EL (cell line): ENCODE results near the gene MIA.
A peak's percentile ranks its signal among the peaks of the same experiment; 100 is the strongest.
"Not testable (repeated sequence)": the region's sequence is repeated elsewhere in the genome, so short reads cannot be mapped to it uniquely, and the experiment has no call there.

Source experiments
- DNase-seq: peaks from one replicate; pipeline ENCODE4 v3.0.0-alpha.2; 2016

Gene MIA

DNA sequence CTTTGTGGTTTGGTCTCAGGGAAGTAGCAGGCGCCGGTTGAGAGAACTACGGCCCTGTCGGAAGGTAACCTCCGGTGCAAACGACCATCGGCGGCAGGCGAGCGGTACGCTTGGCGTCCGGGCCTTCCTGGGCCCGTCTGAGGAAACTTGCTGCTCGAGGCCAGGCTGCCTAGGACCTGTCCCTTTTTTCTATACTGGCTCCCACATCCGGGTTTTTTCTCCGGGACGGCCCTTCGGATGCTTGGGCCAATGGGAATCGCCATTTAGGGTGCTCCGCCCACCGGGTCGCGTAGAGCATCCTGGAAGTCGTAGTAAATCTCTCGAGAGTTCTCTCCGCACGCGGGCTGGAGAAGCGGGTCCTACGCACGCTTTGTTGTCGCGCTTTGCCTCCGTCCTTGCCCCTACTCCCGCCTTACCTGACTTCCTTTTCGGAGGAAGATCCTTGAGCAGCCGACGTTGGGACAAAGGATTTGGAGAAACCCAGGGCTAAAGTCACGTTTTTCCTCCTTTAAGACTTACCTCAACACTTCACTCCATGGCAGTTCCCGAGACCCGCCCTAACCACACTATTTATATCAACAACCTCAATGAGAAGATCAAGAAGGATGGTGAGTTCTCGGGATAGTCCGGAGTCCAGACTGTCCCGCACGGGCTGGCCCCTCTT, 24.3 kb upstream of the MIA start, which contains the start of gene SNRPA:
TSS of gene SNRPA (plus strand) at position 330 of the 664 bp plus-strand sequence. CDS start at position 536, 206 bp downstream.
- DNase-seq = peak; percentile 98

DNA sequence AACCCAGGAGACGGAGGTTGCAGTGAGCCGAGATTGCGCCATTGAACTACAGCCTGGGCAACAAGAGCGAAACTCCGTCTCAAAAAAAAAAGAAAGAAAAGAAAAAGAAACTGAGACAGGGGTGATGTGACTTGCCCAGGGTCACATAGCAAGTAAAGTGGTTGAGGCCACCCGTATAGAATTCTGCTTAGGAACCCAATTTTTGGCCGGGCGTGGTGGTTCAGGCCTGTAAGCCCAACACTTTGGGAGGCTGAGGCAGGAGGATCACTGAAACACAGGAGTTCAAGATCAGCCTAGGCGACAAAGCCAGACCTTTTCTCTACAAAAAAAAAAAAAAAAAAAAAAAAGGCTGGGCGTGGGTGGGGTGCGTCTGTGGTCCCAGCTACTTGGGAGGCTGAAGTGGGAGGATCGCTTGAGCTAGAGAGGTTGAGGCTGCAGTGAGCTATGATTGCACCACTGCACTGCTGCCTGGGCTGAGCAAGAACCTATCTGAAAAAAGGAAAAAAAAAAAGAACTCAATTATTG, 23.0 kb upstream of the MIA start:
- no peak for DNase-seq

DNA sequence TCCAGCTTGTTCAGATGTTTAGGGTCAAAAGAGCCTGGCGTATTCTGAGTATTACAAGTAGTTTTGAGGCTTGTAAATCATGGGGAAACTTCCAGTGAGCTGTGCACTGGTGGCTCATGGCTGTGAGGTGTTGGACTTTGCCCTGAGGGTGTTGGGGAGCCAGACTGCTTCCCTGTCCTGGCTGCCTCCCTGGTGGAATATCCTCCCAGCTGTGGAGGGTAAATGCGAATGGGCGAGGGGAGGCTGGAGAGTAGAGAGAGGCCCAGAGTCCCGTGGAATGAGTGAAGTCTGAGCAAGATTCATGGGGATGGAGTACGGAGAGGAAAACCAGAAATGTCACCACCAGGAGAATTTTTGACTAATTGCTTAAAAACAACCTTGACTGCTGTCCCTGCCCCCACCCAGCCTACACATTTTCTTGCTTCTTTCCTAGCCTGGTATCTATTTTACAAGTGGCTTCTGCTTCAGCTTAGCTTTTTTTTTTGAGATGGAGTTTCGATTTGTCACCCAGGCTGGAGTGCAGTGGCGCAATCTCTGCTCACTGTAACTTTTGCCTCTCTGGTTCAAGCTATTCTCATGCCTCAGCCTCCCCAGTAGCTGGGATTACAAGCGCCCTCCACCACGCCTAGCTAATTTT, 20.6 kb upstream of the MIA start:
- DNase-seq = peak; percentile 40

DNA sequence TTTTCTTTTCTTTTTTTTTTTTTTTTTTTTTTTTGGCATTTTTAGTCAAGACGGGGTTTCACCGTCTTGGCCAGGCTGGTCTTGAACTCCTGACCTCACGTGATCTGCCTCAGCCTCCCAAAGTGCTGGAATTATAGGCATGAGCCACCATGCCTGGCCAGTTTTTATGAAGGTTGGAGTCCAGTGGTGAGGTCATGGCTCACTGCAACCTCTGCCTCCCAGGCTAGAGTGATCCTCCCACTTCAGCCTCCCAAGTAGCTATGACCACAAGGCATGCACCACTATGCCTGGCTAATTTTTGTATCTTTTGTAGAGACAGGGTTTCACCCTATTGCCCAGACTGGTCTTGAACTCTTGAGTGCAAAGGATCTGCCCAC, 20.1 kb upstream of the MIA start:
- no peak for DNase-seq

DNA sequence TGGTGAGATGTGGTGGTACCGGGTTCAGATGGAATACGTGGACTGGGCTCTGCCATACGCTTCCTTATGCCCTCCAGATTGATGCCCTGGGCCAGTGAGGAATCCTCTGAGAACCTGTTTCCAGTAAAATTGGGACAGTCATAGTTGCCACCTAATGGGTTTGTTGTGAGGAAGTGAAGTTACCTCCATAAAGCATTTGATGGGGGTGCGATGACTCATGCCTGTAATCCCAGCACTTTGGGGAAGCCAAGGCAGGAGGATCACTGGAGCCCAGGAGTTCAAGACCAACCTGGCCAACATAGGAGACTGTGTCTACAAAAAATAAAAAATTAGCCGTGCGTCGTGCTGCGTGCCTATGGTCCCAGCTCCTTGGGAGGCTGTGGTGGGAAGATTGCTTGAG, 19.5 kb upstream of the MIA start:
- no peak for DNase-seq

DNA sequence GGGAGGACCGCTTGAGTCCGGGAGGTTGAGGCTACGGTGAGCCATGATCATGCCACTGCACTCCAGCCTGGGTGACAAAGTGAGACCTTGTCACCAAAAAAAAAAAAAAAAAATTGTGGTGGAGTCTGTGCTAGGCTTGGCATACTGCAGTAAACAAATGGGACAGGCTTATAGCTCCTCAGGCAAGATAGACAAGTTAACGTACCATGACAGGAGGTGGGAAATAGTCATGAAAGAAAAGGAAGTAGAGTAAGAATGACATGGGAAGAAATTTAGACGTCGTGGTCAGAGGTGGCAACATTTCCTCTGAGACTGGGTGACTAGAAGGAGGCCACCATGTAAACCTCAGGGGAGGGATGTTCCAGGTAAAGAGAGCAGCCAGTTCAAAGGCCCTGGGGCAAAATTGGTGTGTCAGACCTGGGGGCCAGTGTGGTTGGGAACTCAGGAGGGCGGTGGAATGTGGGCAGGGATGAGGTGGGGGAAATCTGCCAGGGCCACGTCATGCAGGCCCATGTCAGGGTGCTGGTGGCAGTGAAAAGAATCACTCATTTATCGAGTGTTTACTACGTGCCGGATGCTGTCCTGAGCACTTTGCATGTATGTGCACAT, 18.7 kb upstream of the MIA start:
- no peak for DNase-seq

DNA sequence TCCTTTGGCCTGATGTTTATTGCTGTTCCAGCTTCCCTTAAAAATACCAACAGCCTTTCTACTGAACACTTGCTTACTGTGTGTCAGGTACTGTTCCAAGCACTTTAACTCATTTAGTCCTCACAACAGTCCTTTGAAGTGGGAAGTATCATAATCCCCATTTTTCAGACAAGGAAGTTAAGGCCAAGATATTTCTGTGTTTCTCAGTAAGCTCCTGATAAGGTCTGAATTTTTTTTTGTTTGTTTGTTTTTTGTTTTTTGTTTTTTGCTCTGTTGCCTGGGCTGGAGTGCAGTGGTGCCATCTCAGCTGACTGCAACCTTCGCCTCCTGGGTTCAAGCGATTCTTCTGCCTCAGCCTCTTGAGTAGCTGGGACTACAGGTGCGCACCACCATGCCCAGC, 16.8 kb upstream of the MIA start:
- no peak for DNase-seq

DNA sequence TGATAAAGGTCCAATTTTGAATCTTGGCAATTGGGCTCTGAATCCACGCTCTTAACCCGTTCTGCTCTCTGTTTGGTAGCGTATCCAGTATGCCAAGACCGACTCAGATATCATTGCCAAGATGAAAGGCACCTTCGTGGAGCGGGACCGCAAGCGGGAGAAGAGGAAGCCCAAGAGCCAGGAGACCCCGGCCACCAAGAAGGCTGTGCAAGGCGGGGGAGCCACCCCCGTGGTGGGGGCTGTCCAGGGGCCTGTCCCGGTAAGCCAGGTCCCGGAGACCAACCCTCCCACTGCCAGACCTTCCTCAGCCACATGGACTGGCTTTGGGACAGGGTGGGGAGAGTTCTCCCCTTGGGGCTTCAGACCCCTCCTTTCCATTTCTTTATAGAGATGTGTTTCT, 16.0 kb upstream of the MIA start:
- DNase-seq = no peak

DNA sequence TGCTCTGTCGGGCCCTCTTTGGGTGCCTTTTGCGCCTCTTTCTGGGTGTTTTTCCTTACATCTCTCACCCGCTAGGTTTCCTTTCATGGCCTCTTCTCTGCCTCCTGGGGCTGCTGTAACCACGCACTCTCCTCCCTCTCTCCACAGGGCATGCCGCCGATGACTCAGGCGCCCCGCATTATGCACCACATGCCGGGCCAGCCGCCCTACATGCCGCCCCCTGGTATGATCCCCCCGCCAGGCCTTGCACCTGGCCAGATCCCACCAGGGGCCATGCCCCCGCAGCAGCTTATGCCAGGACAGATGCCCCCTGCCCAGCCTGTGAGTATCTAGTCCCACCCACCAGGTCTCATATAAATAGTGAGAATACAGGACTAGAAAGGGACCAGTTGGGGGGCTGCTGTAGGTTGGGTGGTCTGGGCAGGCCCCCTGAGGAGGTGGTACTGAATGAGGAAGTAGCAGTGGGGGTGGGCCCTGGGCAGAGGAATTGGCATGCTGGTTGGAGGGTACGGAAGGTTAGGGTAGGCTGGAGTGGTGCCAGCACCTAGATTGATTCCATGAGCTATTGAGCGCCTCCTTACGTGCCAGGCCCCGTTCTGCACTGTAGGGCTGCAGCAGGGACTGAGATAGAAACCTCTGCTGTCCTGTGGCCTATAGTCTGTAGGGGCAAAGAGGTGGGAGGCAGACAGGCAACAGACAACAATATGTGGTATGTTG, 12.4 kb upstream of the MIA start:
- DNase-seq = no peak

DNA sequence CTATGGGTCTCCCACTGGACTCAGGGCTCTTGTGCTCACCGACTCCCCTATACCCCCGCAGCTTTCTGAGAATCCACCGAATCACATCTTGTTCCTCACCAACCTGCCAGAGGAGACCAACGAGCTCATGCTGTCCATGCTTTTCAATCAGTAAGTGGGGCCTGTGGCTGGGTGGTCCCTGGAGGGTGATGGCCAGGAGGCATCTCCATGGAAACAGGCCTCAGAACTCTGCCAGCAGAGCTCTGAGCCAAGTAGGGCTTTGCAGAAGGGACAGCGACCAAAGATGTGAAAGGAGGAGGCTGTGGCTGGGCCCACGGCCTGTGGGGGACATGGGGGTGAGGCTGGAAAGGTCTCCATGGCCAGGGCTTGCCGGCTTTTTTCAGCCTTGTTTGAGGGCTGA, 11.8 kb upstream of the MIA start:
- DNase-seq = no peak

DNA sequence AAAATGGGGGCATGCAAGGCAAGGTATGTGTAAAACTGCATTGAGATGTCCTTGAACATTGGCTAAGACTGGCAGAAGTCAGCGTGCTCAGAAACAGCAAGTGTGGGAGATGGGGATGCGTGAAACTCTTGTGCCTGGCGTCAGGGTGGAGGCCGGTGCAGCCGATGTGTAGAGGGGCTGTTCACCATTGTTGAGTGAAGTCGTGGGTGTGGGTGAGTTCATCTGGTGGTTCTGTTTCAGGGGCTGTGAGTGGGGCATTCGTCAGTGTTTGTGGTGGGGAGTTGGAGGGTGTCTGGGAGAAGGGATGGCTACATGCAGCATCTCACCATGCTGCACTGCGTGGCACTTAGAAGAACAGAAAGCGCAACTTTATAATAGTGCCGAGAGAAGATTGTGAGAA, 11.4 kb upstream of the MIA start:
- no peak for DNase-seq

DNA sequence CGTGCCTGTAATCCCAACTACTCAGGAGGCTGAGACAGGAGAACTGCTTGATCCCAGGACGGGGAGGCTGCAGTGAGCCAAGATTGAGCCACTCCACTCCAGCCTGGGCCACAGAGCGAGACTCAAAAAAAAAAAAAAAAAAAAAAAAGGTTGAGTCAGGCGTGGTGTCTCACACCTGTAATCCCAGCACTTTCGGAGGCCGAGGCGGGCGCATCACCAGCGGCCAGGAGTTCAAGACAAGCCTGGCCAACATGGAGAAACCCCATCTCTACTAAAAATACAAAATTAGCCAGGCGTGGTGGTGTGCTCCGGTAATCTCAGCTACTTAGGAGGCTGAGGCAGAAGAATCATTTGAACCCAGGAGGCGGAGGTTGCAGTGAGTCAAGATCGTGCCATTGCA, 8.9 kb upstream of the MIA start:
- DNase-seq = not testable (repeated sequence)

DNA sequence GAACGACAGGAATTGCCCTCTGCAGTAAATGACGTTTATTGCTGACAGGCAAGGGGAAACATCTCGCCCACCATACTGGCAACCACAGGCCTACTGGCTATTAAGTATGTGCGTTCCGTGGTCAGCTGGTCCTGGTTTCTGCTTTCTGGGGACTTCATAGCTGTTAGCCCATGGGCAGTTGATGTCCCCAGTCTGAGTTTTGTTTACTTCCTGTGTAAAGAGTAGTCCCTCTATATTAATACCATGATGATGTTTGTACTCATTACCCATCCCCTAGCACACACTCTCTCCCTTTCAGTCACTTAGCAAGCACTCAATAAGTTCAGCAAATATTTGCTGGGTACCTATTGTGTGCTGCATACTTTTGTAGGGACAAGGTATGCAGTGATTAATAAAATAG, 6.5 kb upstream of the MIA start:
- DNase-seq = no peak

DNA sequence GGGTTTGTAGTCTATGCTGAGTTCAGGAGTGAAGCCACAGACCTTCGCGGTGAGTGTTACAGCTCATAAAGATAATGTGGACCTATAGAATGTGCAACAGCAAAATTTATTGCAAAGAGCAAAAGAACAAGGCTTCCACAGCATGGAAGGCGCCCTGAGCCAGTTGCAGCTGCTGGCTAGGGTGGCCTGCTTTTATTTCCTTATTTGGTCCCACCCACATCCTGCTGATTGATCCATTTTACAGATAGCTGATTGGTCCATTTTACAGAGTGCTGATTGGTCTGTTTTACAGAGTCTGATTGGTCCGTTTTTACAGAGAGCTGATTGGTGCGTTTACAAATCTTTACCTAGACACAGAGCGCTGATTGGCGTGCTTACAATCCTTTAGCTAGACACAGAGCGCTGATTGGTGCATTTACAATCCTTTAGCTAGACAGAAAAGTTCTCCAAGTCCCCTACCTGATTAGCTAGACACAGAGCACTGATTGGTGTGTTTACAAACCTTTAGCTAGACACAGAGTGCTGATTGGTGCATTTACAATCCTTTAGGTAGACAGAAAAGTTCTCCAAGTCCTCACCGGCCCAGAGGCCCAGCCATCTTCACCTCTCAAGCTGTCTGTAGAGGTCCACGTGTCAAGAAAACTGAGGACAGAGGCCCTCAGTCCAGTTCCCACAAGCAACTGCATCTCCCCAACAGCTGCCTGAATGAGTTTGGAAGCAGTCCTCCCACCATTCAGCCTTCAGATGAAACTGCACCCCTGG, 4.0 kb upstream of the MIA start:
- DNase-seq = not testable (repeated sequence)

DNA sequence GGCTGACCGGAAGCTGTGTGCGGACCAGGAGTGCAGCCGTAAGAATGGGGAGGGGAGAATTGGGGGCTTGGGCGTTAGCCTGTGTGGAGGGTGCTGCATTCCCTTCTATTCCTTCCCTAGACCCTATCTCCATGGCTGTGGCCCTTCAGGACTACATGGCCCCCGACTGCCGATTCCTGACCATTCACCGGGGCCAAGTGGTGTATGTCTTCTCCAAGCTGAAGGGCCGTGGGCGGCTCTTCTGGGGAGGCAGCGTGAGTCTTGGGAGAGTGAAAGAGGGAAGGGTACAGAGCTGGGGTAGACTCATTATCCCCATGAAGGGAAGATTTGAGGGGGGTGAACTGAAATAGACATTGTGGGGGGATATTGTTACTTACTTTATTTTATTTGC, 306 bp downstream of the MIA start:
- no peak for DNase-seq

DNA sequence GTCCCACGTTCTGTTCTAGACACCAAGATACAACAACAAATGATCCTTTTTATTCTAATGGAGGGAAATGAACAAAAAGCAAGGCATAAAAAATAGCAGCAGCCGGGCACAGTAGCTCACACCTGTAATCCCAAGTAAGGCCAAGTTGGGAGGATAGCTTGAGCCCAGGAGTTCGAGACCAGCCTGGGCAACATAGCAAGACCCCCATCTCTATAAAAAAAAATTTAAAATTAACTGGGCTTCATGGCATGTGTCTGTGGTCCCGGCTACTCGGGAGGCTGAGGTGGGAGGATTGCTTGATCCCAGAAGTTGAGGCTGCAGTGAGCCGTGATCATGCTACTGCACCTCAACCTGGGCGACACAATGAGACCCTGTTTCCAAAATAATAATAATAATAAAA, 1.0 kb downstream of the MIA start:
- DNase-seq = no peak

DNA sequence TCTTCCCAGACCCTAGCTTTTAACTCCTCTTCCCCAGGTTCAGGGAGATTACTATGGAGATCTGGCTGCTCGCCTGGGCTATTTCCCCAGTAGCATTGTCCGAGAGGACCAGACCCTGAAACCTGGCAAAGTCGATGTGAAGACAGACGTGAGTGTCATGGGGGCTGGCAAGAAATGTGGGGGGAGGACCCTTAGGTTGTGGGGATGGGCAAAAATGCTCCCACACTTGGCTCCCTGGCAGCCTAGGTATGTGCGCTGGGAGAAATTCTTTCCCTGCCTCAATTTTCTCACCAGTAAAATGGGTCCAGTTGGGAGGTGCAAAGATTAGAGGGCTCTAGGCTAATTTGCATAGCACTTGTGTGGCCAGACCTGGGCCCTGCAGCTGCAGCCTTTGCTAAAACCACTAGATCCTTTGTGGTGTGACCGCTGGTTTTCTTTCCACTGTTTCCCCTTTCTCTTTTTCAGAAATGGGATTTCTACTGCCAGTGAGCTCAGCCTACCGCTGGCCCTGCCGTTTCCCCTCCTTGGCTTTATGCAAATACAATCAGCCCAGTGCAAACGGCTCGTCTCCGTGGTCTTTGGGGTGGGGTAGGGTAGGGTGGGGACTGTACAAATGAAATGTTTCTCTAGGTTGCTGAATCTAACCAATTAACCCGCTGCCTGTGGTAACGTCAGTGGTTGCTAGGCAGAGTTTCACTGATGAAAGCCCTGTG, 1.8 kb downstream of the MIA start:
- peak; percentile 91 for DNase-seq

DNA sequence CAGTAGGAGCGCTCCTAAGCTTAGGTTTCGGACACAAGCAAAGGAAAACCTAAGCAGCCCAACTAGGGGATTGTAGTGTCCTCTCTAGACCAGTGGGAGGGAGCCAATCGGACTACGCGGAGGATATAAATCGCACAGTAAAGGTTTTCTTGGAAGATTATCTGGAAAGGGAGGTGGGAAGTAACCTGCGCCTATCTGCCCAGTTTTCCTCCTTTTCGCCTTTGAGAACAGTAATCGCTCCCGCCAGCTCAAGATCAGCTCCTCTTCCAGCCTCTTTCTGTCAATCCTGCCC, 2.3 kb downstream of the MIA start:
- DNase-seq = no peak

DNA sequence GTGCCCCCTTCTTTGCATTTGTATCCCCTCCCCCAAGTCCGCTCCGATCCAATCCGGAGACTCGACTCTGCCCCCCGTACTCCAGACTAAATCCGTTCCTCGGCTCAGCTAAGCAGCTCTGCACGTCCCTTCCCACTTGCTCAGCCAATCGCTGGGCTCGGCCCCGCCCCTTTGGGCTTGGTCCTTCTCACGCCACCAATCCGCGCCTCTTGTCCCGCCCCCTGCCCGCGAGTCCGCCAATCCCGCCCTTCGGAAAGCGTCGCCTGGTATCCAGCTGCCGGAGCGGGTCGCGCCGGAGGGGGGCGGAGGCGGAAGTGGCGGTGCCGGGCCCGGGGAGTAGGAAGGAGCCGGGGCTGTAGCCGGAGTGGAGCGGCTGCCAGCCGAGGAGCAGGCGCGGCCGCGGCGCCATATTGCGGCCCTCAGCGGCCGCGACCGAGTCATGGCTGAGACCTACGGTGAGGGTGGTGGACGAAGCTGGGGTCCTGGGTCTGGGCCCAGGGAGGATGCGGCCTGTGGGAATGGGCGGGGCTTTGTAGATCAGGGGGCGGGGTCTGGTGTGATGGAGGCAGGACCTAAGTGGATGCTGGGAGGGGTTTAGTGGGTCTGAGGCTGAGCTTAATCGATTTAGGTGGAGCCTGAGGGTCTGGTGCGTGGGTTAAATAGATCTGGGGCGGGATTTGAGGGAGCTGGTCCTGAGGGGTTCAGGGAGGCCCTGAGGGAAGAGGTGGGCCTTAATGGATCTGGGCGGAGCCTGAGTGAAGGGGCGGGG, 2.8 kb downstream of the MIA start, which contains the start of gene RAB4B:
TSS of gene RAB4B (plus strand) at position 311 of the 769 bp plus-strand sequence. CDS start at position 440, 129 bp downstream.
- DNase-seq = peak; percentile 100

DNA sequence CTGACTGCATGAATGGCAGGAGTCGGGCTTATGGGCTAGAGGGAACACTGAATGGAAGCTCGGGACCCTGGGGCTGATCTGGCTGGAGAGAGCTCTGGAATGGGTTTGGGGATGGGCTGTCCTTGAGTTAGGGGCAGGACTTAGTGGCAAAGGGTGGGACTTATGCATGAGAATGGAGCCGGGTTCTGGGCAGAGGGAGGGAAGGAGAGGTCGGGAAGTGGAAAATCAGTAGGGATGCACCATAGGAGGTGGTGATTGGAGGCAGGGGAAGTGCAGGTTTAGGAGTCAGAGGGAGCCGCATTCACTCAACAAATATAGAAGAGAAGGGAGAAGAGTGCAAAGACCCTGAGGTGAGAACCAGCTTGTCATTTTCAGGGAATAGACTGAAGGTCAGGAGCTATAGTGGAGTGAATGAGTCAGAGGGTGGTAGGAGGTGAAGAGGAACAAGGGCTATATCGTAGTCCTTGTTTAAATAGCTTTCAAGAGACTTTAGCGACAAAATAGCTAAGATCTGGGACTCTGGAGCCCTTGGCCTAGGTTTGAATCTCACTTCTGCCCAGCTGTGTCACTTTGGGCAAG, 3.5 kb downstream of the MIA start:
- no peak for DNase-seq

DNA sequence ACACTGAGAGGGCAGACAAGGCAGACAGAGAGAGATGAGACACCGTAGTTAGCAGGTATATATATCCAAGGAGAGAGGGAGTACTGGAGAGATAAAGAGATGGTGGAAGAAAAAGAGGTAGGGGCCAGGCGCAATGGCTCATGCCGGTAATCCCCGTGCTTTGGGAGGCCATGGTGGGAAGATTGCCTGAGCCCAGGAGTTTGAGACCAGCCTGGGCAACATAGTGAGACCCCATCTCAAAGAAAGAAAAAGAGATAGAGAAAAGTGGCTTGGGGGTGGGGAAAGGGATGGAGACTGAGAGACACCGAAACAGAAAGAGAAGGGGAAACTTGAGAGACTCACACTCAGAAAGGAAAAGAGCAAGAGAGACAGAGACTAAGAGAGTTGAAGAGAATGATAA, 5.3 kb downstream of the MIA start:
- DNase-seq = no peak
